Gastroesophageal sphincter (tissue), 4 donors: ENCODE results near the gene RIMBP2. TPM values are rescaled to one million over a fixed set of nuclear protein-coding genes. Genes with fewer than 3 reads are reported as not detected.

Experiments
- ATAC-seq: fragments of 150-250 bp; one replicate; pipeline ENCODE4 v1.9.1; 2016; ENCODE audit warnings: mild to moderate bottlenecking, moderate library complexity
- H3K27ac ChIP-seq, 4 donors: fragments of 200-600 bp; sonication (generic) in 3 of 4; 1 replicate in 3 of 4; 2 replicates in 1 of 4; pipeline ENCODE4 v1.5.1; 2016 to 2019
- H3K27me3 ChIP-seq: fragments of 200-600 bp; sonication (generic); one replicate; pipeline ENCODE4 v1.5.1; 2019
- H3K36me3 ChIP-seq, 2 donors: fragments of 200-600 bp; sonication (generic); one replicate each; pipeline ENCODE4 v1.5.1; 2019; ENCODE audit warnings: control low read depth in 1 of 2
- H3K4me1 ChIP-seq, 3 donors: fragments of 200-600 bp; sonication (generic); 1 replicate in 2 of 3; 2 replicates in 1 of 3; pipeline ENCODE4 v1.5.1; 2016 to 2019; ENCODE audit warnings: control low read depth in 2 of 3
- H3K4me3 ChIP-seq, 2 donors: fragments of 200-600 bp; sonication (generic); one replicate each; pipeline ENCODE4 v1.5.1; 2019; ENCODE audit warnings: mild to moderate bottlenecking in 1 of 2, moderate library complexity in 1 of 2
- H3K9me3 ChIP-seq, 3 donors: fragments of 200-600 bp; sonication (generic); one replicate each; pipeline ENCODE4 v1.5.1; 2017 to 2019; ENCODE audit warnings: control low read depth in 2 of 3
- EP300 ChIP-seq: sonication (generic); formaldehyde crosslinking; IDR thresholded peaks from one replicate; pipeline ENCODE4 v1.6.1; 2017; ENCODE audit warnings: antibody characterized with exemption, mild to moderate bottlenecking
- POLR2A ChIP-seq, 2 donors: fragments of 450-650 bp; IDR thresholded peaks; one replicate each; pipeline ENCODE4 v1.6.1; 2017; ENCODE audit warnings: antibody characterized with exemption in 2 of 2, mild to moderate bottlenecking in 2 of 2, moderate library complexity in 1 of 2
- POLR2AphosphoS5 ChIP-seq: sonication (generic); formaldehyde crosslinking; IDR thresholded peaks from one replicate; pipeline ENCODE4 v1.6.1; 2017; ENCODE audit warnings: antibody characterized with exemption
- WGBS, 2 donors: methylation state at CpG; one replicate each; pipeline ENCODE4 v1.1.5; 2018; ENCODE audit warnings: low coverage in 1 of 2; 5-methylcytosine and 5-hydroxymethylcytosine counted together
- total RNA-seq, 4 donors: library from RNA; depleted of rRNA; stranded (reverse); fragments of >200 nt; gene quantifications; one replicate each; pipeline ENCODE4 v1.1.0, GENCODE V29; 2016
- TF ChIP-seq, protein P1 (sequence below), 4 experiments: fragments of 200-600 bp in 2 of 4; fragments of 450-650 bp in 2 of 4; sonication (generic) in 1 of 4; IDR thresholded peaks; one replicate each; pipeline ENCODE4 v1.5.1; 2017 to 2019; ENCODE audit warnings: antibody characterized with exemption in 4 of 4, mild to moderate bottlenecking in 2 of 4, moderate library complexity in 2 of 4

Gene RIMBP2
- total RNA-seq, 4 donors from 2014 or later: 0.42 to 1.1 (median 0.60) TPM

DNA sequence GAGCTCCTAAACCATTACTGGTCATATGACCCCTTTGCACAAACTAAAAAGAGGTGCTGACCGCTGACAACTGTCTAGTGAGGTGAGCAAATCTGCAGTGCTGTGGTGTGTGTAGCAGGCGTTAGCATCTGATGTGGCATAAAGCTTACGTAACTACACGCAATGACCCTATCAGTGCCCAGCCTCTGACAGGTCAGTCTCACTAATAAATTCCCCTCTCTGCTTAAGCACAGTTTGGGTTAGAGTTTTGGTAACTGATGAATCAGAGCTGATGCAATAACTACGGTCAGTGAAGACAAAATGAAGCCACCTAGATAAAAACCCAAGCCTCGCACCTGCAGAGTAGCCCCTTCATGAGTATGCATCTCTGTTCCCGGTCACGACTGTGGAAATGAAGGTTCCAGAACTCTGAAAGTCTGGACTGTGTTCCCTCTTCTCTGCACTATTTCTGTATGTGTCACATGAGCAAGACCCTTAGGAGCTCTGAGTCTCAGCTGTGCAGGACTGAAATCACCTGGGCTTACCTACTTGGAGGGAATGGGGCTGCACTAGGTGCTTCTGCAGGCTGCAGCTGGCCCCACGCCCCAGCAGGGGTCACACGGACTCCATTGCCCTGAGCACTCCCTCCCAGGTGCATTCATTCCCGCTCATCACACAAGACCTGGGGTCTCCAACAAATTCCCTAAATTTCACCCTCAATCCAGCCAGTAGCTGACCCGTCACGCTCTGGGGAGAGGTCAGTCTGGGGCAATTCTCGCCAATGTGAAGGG, 54.4 kb downstream of the RIMBP2 start:
- H3K9me3 ChIP-seq: no peaks in the 10 kb centered on the region
- H3K27me3 ChIP-seq: peaks cover 13% of the 10 kb centered on the region
- no peaks in the 10 kb centered on the region for H3K36me3 ChIP-seq
- no peak overlapping the region for H3K27ac ChIP-seq
- WGBS, 2 donors: 44 to 79% methylated on average over 2 to 6 of the region's 14 CpGs
- no peaks in the 10 kb centered on the region for H3K4me1 ChIP-seq
- TF ChIP-seq, protein P1, sequence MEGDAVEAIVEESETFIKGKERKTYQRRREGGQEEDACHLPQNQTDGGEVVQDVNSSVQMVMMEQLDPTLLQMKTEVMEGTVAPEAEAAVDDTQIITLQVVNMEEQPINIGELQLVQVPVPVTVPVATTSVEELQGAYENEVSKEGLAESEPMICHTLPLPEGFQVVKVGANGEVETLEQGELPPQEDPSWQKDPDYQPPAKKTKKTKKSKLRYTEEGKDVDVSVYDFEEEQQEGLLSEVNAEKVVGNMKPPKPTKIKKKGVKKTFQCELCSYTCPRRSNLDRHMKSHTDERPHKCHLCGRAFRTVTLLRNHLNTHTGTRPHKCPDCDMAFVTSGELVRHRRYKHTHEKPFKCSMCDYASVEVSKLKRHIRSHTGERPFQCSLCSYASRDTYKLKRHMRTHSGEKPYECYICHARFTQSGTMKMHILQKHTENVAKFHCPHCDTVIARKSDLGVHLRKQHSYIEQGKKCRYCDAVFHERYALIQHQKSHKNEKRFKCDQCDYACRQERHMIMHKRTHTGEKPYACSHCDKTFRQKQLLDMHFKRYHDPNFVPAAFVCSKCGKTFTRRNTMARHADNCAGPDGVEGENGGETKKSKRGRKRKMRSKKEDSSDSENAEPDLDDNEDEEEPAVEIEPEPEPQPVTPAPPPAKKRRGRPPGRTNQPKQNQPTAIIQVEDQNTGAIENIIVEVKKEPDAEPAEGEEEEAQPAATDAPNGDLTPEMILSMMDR (IDR thresholded peaks at IDR 0.05): no peak
- TF ChIP-seq POLR2AphosphoS5: no peak
- TF ChIP-seq POLR2A (IDR thresholded peaks at IDR 0.05): no peak
- no peak for TF ChIP-seq EP300
- H3K4me3 ChIP-seq: no peak overlapping the region
- ATAC-seq: no peak

DNA sequence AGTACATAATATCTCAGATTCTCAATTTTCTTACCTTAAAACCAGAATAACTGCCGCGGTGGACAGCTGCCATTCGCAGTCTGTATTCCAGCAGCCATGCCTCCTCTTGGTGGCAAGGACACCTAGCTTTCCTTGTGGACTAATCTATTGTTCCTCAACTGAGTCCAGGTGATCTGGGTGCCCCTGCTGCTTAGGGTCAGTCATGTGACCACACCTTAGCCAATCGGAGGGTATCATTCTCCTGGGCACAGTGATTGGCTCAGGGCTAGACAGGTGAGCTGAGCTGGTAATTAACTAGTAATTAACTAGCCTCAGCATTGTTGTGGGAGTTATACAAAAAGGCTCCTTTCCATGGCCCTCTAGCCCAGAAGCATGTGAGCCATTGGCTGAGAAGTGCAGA, 55.0 kb downstream of the RIMBP2 start:
- TF ChIP-seq EP300 (no peak), POLR2A (IDR thresholded peaks at IDR 0.05) (no peak), POLR2AphosphoS5 (no peak)
- TF ChIP-seq, protein P1 (IDR thresholded peaks at IDR 0.05): no peak
- ATAC-seq: no peak
- Histone ChIP-seq H3K4me1 (no peaks in the 10 kb centered on the region), H3K4me3 (no peak overlapping the region), H3K9me3 (no peaks in the 10 kb centered on the region), H3K27ac (no peak overlapping the region), H3K36me3 (no peaks in the 10 kb centered on the region), H3K27me3 (peaks cover 18% of the 10 kb centered on the region)
- WGBS, 2 donors: 95 to 100% methylated on average over 1 to 3 of the region's 4 CpGs

DNA sequence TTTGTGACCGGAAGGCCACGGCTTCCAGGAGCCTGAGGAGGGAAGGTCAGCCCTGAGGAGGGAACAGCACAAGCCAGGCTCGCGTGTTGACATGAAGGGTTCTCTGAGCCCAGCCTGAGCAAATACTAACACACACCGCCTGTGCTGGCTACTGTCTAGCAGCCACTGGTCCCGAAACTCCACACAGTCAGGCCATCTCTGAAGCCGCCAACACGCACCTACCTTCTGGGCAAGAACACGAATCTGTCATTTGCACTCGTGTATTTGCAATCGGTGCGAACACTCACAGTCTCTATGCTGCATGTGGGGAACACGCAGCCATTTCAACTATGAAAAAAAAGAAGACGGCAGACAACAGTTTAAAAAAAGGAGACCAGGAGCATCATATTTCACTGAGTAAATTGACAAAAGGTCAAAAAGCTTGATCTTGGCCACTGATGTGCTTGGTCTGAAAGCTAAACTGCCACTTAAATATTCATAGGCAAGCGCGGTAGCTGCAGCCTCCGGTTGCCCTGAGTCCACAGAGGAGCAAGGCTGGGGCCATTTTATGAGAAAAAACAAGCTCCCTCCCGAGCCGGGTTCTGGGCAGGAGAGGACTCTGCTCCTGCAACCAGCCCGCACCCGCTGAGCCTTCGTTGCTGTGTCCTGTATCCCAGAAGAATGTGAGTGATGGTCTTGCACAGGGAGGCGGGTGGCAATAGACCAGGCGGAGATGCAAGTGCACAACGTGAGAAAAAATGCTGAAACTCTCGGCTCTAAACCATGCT, 57.8 kb downstream of the RIMBP2 start:
- Histone ChIP-seq H3K9me3 (peaks cover 0 to 12% (median 0%) of the 10 kb centered on the region in 3 donors), H3K36me3 (no peaks in the 10 kb centered on the region), H3K4me1 (no peaks in the 10 kb centered on the region), H3K4me3 (no peak overlapping the region), H3K27ac (no peak overlapping the region), H3K27me3 (peaks cover 20% of the 10 kb centered on the region)
- no peak for ATAC-seq
- 50 to 81% methylated on average over 14 to 18 of the region's 26 CpGs for WGBS, 2 donors
- TF ChIP-seq EP300 (no peak), POLR2A (IDR thresholded peaks at IDR 0.05) (no peak), POLR2AphosphoS5 (no peak)
- TF ChIP-seq, protein P1 (IDR thresholded peaks at IDR 0.05): no peak

DNA sequence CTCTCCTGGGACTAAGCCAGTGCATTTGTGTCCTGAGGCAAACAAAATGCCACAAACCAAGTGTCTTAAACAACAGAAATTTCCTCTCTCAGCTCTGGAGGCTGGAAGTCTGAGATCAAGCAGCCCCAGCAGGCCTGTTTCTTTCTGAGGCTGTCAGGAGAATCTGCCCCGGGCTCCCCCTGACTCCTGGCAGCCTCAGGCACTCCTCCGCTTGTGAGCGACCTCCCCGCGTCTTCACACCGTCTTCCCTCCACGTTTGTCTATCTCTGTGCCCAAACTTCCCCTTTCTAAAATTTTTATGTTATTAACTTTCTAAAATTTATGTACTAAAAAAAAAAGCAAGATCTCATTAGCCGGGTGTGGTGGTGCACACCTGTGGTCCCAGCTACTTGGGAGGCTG, 59.7 kb downstream of the RIMBP2 start:
- TF ChIP-seq, protein P1 (IDR thresholded peaks at IDR 0.05): no peak
- no peak for TF ChIP-seq POLR2AphosphoS5
- no peak for TF ChIP-seq EP300
- TF ChIP-seq POLR2A (IDR thresholded peaks at IDR 0.05): no peak
- no peak overlapping the region for H3K4me3 ChIP-seq

More for the DNA sequence above, 59.7 kb downstream of the RIMBP2 start:
- WGBS, 2 donors: 78 to 89% methylated on average over 7 of the region's 8 CpGs
- no peaks in the 10 kb centered on the region for H3K4me1 ChIP-seq
- H3K36me3 ChIP-seq: no peaks in the 10 kb centered on the region
- peaks cover 0 to 25% (median 0%) of the 10 kb centered on the region in 3 donors for H3K9me3 ChIP-seq
- no peak for ATAC-seq
- H3K27me3 ChIP-seq: peaks cover 20% of the 10 kb centered on the region
- H3K27ac ChIP-seq: no peak overlapping the region
